BLaER1 treated with 17β-estradiol and CSF1 and Interleukin-3, amounts not matched to agents 10 nM and 100 nM (cell line): ENCODE measurements around the gene TARBP1.
A peak's percentile ranks its signal among the peaks of the same experiment; 100 is the strongest.

ENCODE experiments used
- H3K27ac ChIP-seq, 11 experiments: shearing (Covaris generic); formaldehyde crosslinking; 2 replicates each; pipeline ENCODE4 v1.8.1; 2022
- H3K27me3 ChIP-seq, 11 experiments: shearing (Covaris generic); formaldehyde crosslinking; 2 replicates each; pipeline ENCODE4 v1.8.1; 2022
- H3K36me3 ChIP-seq, 11 experiments: shearing (Covaris generic); formaldehyde crosslinking; 2 replicates each; pipeline ENCODE4 v1.8.1; 2022
- H3K4me1 ChIP-seq, 10 experiments: shearing (Covaris generic); formaldehyde crosslinking; 2 replicates each; pipeline ENCODE4 v1.8.1; 2022
- H3K4me2 ChIP-seq, 11 experiments: shearing (Covaris generic); formaldehyde crosslinking; 2 replicates each; pipeline ENCODE4 v1.8.1; 2022
- H3K4me3 ChIP-seq, 10 experiments: shearing (Covaris generic); formaldehyde crosslinking; 2 replicates each; pipeline ENCODE4 v1.8.1; 2022
- H3K9ac ChIP-seq, 11 experiments: shearing (Covaris generic); formaldehyde crosslinking; 2 replicates each; pipeline ENCODE4 v1.8.1; 2022
- H3K9me3 ChIP-seq, 11 experiments: shearing (Covaris generic); formaldehyde crosslinking; replicated peaks in 1 of 11; 2 replicates each; pipeline ENCODE4 v1.8.1; 2022
- H4K20me1 ChIP-seq, 11 experiments: shearing (Covaris generic); formaldehyde crosslinking; 2 replicates each; pipeline ENCODE4 v1.8.1; 2022
- Cebpa-rat ChIP-seq, 11 experiments: shearing (Covaris generic); IDR thresholded peaks; 2 replicates each; pipeline ENCODE4 v1.8.1; 2022

Gene TARBP1

DNA sequence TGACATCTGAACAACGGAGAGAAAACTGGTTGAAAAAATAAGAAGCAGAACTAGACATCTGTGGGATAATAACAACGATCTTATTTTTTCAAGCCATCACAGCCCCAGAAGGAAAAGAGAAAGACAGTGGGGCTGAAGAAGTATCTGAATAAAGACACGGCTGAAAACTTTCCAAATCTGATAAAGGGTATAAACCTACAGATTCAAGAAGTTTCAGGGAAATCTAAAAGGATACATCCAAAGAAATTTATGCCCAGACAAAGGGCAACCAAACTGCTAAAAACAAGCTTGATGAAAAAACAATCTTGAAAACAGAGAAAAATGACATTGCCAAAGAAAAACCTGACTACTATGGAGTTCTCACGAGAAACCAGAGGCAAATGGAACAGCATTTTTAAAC lies 40.4 kb downstream of the TARBP1 start:
- Histone ChIP-seq H3K9ac (no peak overlapping the region), H3K9me3 (peaks cover 18 to 34% (median 28%) of the 10 kb centered on the region in 11 experiments), H4K20me1 (peaks cover 0 to 7% (median 0%) of the 10 kb centered on the region in 11 experiments; a peak in 1 of 22 replicates), H3K4me1 (peaks cover 0 to 5% (median 0%) of the 10 kb centered on the region in 10 experiments; a peak in 8 of 20 replicates), H3K36me3 (peaks cover 50 to 98% (median 94%) of the 10 kb centered on the region in 11 experiments), H3K4me2 (no peak overlapping the region), H3K27me3 (no peaks in the 10 kb centered on the region), H3K4me3 (no peak overlapping the region), H3K27ac (no peak overlapping the region)
- TF ChIP-seq Cebpa-rat (IDR thresholded peaks at IDR 0.05): no peak

DNA sequence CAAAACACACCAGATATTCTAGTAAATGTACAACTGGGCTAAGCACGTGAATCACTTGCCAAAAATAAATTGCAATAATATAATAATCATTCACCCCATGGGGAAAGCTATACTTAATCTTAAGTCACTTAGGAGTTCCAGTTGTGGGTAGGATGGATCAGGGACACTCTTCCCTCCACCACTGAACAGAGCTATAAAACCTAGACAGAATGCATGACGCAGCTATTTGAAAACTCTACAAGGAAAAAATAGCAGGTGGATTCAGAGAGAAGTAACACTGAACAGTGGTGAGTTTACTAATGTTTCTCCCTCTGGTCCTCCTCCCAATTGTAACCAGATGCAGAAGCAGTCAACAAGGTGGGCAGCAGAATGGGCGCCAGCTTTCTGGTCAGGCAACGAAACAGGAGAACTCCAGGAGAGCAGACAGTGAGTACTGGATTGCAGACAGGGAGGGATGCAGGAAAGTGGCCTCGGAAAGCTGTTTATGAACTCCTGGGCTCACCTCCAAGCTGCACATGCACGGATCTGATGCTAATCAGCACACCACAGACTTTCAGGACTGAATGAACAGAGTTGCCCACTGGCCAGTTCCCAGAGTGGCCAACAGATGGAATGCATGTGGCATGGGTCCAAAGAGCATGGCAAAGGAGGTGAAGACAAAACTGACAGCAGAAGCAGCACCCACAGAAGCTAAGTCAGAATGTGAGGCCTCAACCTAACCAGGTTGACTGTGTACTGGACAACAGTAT lies 41.4 kb downstream of the TARBP1 start:
- Histone ChIP-seq H3K4me2 (no peak overlapping the region), H3K9me3 (peaks cover 18 to 31% (median 26%) of the 10 kb centered on the region in 11 experiments), H4K20me1 (peaks cover 0 to 7% (median 0%) of the 10 kb centered on the region in 11 experiments; a peak in 1 of 22 replicates), H3K4me1 (peaks cover 0 to 13% (median 2%) of the 10 kb centered on the region in 10 experiments; a peak in 9 of 20 replicates), H3K27ac (no peak overlapping the region), H3K4me3 (no peak overlapping the region), H3K9ac (no peak overlapping the region), H3K27me3 (no peaks in the 10 kb centered on the region), H3K36me3 (peaks cover 48 to 98% (median 94%) of the 10 kb centered on the region in 11 experiments)
- no peak for TF ChIP-seq Cebpa-rat (IDR thresholded peaks at IDR 0.05)

DNA sequence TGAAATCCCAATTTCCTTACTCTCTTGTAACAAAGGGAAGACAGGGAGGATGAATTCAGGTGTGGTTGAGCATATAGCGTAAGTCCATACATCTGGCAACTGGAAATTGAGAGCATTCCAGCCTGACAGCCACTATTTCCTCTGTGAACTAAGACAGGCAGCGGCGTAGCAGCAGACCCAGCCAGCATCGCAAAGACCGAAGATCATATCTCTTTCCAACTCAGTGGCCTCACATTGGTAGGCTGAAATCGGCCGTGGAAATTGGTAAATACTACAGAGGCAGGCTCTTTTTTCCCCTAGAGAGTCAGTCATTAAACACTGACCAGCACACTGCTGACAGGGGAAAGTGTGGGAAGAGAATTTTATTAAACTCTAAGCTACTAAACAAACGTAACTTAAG lies 43.4 kb downstream of the TARBP1 start:
- Histone ChIP-seq H3K9ac (no peak overlapping the region), H3K4me3 (no peak overlapping the region), H3K9me3 (peaks cover 11 to 15% (median 13%) of the 10 kb centered on the region in 11 experiments), H3K4me1 (peaks cover 0 to 13% (median 2%) of the 10 kb centered on the region in 10 experiments; a peak in 9 of 20 replicates), H3K27me3 (no peaks in the 10 kb centered on the region), H3K27ac (no peak overlapping the region), H4K20me1 (peaks cover 0 to 7% (median 0%) of the 10 kb centered on the region in 11 experiments; a peak in 1 of 22 replicates), H3K4me2 (no peak overlapping the region), H3K36me3 (peaks cover 33 to 98% (median 94%) of the 10 kb centered on the region in 11 experiments; a peak in 21 of 22 replicates)
- TF ChIP-seq Cebpa-rat (IDR thresholded peaks at IDR 0.05): no peak

DNA sequence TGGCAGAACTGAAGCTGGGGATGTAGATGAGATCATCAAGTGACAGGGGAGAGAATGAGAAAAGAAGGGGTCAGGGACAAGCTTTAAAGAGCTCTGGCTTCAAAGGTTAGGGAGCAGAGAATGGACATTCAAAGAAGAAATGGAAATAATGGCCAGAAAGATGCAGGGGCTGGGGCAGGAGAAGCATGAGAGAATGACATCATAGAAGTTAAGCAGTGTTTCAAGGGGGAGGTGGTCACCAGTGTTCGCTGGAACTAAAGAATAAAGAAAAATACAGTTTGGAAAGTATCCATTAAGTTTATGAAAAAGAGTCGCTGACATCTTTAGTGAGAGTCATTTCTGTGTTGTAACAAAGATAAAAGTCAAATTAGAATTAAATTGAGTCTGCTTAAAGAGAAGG lies 44.3 kb downstream of the TARBP1 start:
- Histone ChIP-seq H3K27ac (no peak overlapping the region), H3K27me3 (no peaks in the 10 kb centered on the region), H3K9me3 (peaks cover 2 to 6% (median 4%) of the 10 kb centered on the region in 11 experiments; a peak in 16 of 22 replicates), H3K4me2 (no peak overlapping the region), H3K9ac (no peak overlapping the region), H3K4me1 (peaks cover 0 to 18% (median 2%) of the 10 kb centered on the region in 10 experiments; a peak in 9 of 20 replicates), H4K20me1 (peaks cover 0 to 7% (median 0%) of the 10 kb centered on the region in 11 experiments; a peak in 1 of 22 replicates), H3K36me3 (peaks cover 28 to 98% (median 94%) of the 10 kb centered on the region in 11 experiments; a peak in 21 of 22 replicates), H3K4me3 (no peak overlapping the region)
- no peak for TF ChIP-seq Cebpa-rat (IDR thresholded peaks at IDR 0.05)

DNA sequence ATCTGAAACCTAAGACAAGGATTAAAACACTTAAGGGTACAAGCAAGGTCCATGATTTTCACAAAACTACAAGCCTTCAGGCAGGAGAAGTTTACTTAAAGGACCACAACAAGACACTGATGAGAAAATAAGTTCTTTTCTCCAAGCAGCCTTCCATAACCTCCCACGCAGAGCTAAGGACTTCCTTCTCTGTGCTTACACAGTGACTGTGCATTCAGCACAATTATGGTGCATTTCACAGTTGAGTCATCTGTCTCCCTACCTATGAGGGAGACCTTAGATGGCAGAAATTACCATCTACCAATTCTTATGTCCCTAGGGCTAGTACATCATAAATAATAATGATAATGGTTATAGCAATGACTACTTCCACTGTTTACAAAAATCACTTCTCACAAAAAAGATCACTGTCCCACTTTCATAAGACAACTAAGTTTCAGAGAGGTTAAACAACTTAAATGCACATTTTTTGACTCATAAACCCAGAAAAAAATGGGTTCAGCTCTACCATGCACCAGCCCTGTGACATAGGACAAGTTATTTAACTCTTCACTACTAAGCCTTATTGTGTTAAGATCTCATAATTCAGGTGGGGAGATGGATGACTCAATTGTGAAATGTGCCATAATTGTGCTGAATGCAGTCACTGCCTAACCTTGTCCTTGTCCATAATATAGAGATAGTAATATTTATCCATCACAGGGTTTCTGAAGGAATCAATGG lies 45.3 kb downstream of the TARBP1 start:
- Histone ChIP-seq H3K27ac (no peak overlapping the region), H3K4me3 (no peak overlapping the region), H3K4me2 (peak overlapping the region in 5 of 11 experiments; percentile 13 to 70 (median 35); a peak in 8 of 22 replicates), H3K4me1 (peaks cover 0 to 28% (median 2%) of the 10 kb centered on the region in 10 experiments; a peak in 9 of 20 replicates), H4K20me1 (peaks cover 0 to 7% (median 0%) of the 10 kb centered on the region in 11 experiments; a peak in 1 of 22 replicates), H3K9me3 (no peaks in the 10 kb centered on the region), H3K9ac (no peak overlapping the region), H3K27me3 (no peaks in the 10 kb centered on the region), H3K36me3 (peaks cover 33 to 98% (median 94%) of the 10 kb centered on the region in 11 experiments; a peak in 21 of 22 replicates)
- no peak for TF ChIP-seq Cebpa-rat (IDR thresholded peaks at IDR 0.05)

DNA sequence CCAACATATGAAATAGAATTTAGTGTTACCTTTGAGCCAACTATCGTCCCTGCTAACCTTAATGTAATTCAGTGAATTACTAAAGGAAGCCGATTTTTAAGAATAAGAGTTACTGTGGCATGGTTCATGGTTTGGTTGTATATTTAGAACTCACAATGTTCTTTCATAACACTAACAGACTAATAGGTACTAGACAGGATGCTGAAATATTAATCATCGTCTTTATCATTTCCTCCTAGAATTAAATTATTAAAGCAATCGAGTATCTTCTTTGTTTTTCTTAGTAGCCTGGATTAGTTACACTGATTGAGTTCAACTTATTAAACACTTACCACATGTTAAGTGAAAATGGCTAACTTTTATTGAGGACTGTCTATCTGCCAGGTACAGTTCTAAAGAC lies 47.7 kb downstream of the TARBP1 start:
- Histone ChIP-seq H3K4me1 (peaks cover 0 to 28% (median 2%) of the 10 kb centered on the region in 10 experiments; a peak in 9 of 20 replicates), H3K36me3 (peaks cover 28 to 99% (median 91%) of the 10 kb centered on the region in 11 experiments), H3K4me3 (no peak overlapping the region), H3K27ac (no peak overlapping the region), H3K27me3 (no peaks in the 10 kb centered on the region), H4K20me1 (no peaks in the 10 kb centered on the region; a peak in 1 of 22 replicates), H3K9me3 (no peaks in the 10 kb centered on the region), H3K4me2 (no peak overlapping the region), H3K9ac (no peak overlapping the region)
- TF ChIP-seq Cebpa-rat (IDR thresholded peaks at IDR 0.05): no peak

DNA sequence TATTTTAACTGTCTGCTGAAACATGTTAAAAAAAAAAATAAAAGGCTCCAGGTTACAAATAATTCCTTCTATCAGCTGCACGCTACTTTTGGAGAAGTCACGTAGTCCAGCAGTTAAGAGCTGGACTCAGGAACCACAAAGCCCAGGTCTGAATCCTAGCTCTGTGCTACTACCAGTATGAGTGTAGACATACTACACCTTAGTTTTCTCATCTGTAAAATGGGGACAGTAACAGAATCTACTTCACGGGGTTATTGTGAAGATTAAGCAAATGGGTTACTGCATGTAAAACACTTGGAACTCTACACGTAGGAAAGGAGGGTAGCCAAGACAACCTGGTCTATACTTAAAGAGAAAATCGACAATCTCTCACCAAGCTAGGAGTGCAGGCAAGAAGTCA lies 48.3 kb downstream of the TARBP1 start:
- H4K20me1 ChIP-seq: no peaks in the 10 kb centered on the region; a peak in 1 of 22 replicates
- H3K9me3 ChIP-seq: no peaks in the 10 kb centered on the region
- no peak overlapping the region for H3K4me3 ChIP-seq
- peaks cover 0 to 28% (median 2%) of the 10 kb centered on the region in 10 experiments; a peak in 9 of 20 replicates for H3K4me1 ChIP-seq
- TF ChIP-seq Cebpa-rat (IDR thresholded peaks at IDR 0.05): no peak
- H3K4me2 ChIP-seq: no peak overlapping the region
- H3K9ac ChIP-seq: no peak overlapping the region
- H3K27ac ChIP-seq: no peak overlapping the region
- peaks cover 31 to 100% (median 91%) of the 10 kb centered on the region in 11 experiments for H3K36me3 ChIP-seq
- H3K27me3 ChIP-seq: no peaks in the 10 kb centered on the region

DNA sequence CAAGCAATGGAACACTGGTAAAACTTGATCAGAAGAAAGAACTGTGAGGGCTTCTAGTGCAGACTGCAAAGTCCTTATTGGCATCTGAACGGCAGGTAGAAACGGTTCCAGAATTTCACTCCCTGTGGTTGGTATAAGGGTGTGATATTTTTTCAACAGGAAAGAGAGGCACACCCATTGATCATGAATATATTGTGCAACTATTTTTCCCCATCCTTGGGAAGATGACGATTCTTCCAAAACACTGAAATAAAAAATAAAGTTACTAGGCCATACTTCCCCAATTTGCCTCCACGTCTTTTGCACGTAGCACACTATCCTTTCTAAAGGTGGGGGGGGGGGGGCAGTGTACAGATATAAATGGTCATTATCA lies 49.6 kb downstream of the TARBP1 start:
- no peak for TF ChIP-seq Cebpa-rat (IDR thresholded peaks at IDR 0.05)
- Histone ChIP-seq H3K4me3 (no peak overlapping the region), H3K27ac (no peak overlapping the region), H3K27me3 (no peaks in the 10 kb centered on the region), H3K36me3 (peaks cover 36 to 100% (median 90%) of the 10 kb centered on the region in 11 experiments), H3K9me3 (no peaks in the 10 kb centered on the region), H3K9ac (no peak overlapping the region; a peak in 1 of 22 replicates), H3K4me2 (peak overlapping the region in 3 of 11 experiments; percentile 12 to 43 (median 39); a peak in 5 of 22 replicates), H3K4me1 (peaks cover 0 to 28% (median 2%) of the 10 kb centered on the region in 10 experiments; a peak in 9 of 20 replicates), H4K20me1 (no peaks in the 10 kb centered on the region; a peak in 1 of 22 replicates)
